ENCODE measurements around the gene LINGO3. TPM values are rescaled to one million over a fixed set of nuclear protein-coding genes. Genes with fewer than 3 reads are reported as not detected.

LINGO3 gene
- 5.8 TPM for total RNA-seq

GRCh38 chr19:2308114-2308556 is at the start of gene LINGO3:
LINGO3 (minus strand) TSS chr19:2308154; CDS start chr19:2291776, 16,378 bp downstream.

GRCh38 chr19:2328401-2329148 is 20.6 kb upstream of the LINGO3 start, which contains the start of the genes LSM7 and SPPL2B:
LSM7 (minus strand) TSS chr19:2328586; CDS start chr19:2328566, 20 bp downstream.
SPPL2B (plus strand) TSS chr19:2328684; CDS start chr19:2328710, 26 bp downstream.

GRCh38 chr19:2282062-2282861 is 25.7 kb downstream of the LINGO3 start, which contains the start of gene PEAK3:
PEAK3 (minus strand) TSS chr19:2282175; CDS start chr19:2280931, 1,244 bp downstream.

Other genes with a start within 250 kb of the LINGO3 start
- 15.5 TPM for gene MOB3A, start 211.8 kb downstream of the LINGO3 start, total RNA-seq
- gene IZUMO4, start 211.2 kb downstream of the LINGO3 start, total RNA-seq = 8.5 TPM
- gene AP3D1, start 156.6 kb downstream of the LINGO3 start, total RNA-seq = 78.4 TPM
- gene DOT1L, start 144.2 kb downstream of the LINGO3 start, total RNA-seq = 7.6 TPM
- gene PLEKHJ1, start 71.8 kb downstream of the LINGO3 start, total RNA-seq = 49.8 TPM
- gene SF3A2, start 71.3 kb downstream of the LINGO3 start, total RNA-seq = 26.1 TPM
- 1.8 TPM for gene AMH, start 58.8 kb downstream of the LINGO3 start, total RNA-seq
- not detected for gene JSRP1, start 51.7 kb downstream of the LINGO3 start, total RNA-seq
- not detected for gene PEAK3, start 26.0 kb downstream of the LINGO3 start, total RNA-seq
- 84.0 TPM for gene LSM7, start 20.4 kb upstream of the LINGO3 start, total RNA-seq
- gene SPPL2B, start 20.5 kb upstream of the LINGO3 start, total RNA-seq = 29.3 TPM
- gene TMPRSS9, start 52.1 kb upstream of the LINGO3 start, total RNA-seq = 0.23 TPM
- 23.1 TPM for gene TIMM13, start 119.4 kb upstream of the LINGO3 start, total RNA-seq
- 45.0 TPM for gene LMNB2, start 148.8 kb upstream of the LINGO3 start, total RNA-seq
- gene GADD45B, start 168.0 kb upstream of the LINGO3 start, total RNA-seq = 5.5 TPM

Measured in diencephalon (tissue), 1 donor.